Measurements from ENCODE around the gene B3GAT1.

The B3GAT1 gene

GRCh38 chr11:134380229-134380628 lies 31.8 kb downstream of the B3GAT1 start:
- H3K27me3 ChIP-seq (ENCODE audit: insufficient read depth, poor library complexity, severe bottlenecking), result no peaks in the 10 kb centered on the region
- no peak overlapping the region for H3K4me3 ChIP-seq (replicated peaks; ENCODE audit: insufficient read depth, low read length)
- TF ChIP-seq SPI1 (IDR thresholded peaks at IDR 0.05; ENCODE audit: borderline replicate concordance, low read depth) (no peak), CTCF (IDR thresholded peaks at IDR 0.05; ENCODE audit: insufficient read depth, low read length) (no peak), GABPA (IDR thresholded peaks at IDR 0.05; ENCODE audit: low read depth) (no peak)
- no peak for DNase-seq (ENCODE audit: low read depth in 1 of 2, low spot score in 1 of 2)
- H3K27ac ChIP-seq (replicated peaks), result no peak overlapping the region

- TF ChIP-seq REST (IDR thresholded peaks at IDR 0.05; ENCODE audit: insufficient replicate concordance, low read depth), result no peak
- TF ChIP-seq SPI1 (IDR thresholded peaks at IDR 0.05; ENCODE audit: borderline replicate concordance, low read depth), result no peak
- no peak for TF ChIP-seq POLR2AphosphoS5 (IDR thresholded peaks at IDR 0.05; ENCODE audit: low read depth)
- no peak for TF ChIP-seq GABPA (IDR thresholded peaks at IDR 0.05; ENCODE audit: low read depth)
- no peak for TF ChIP-seq CTCF (IDR thresholded peaks at IDR 0.05; ENCODE audit: insufficient read depth, low read length)
- no peak for DNase-seq (ENCODE audit: low read depth in 1 of 2, low spot score in 1 of 2)
- H3K27ac ChIP-seq (replicated peaks), result no peak overlapping the region
- H3K27me3 ChIP-seq (ENCODE audit: insufficient read depth, poor library complexity, severe bottlenecking), result no peaks in the 10 kb centered on the region
- no peak overlapping the region for H3K4me3 ChIP-seq (replicated peaks; ENCODE audit: insufficient read depth, low read length)
Measured at GRCh38 chr11:134379241-134379640, 32.8 kb downstream of the B3GAT1 start.

GRCh38 chr11:134377876-134378275 lies 34.2 kb downstream of the B3GAT1 start:
- TF ChIP-seq REST (IDR thresholded peaks at IDR 0.05; ENCODE audit: insufficient replicate concordance, low read depth) (no peak), GABPA (IDR thresholded peaks at IDR 0.05; ENCODE audit: low read depth) (no peak), CTCF (IDR thresholded peaks at IDR 0.05; ENCODE audit: insufficient read depth, low read length) (no peak), POLR2AphosphoS5 (IDR thresholded peaks at IDR 0.05; ENCODE audit: low read depth) (no peak), SPI1 (IDR thresholded peaks at IDR 0.05; ENCODE audit: borderline replicate concordance, low read depth) (no peak)
- no peaks in the 10 kb centered on the region for H3K27me3 ChIP-seq (ENCODE audit: insufficient read depth, poor library complexity, severe bottlenecking)
- no peak for DNase-seq (ENCODE audit: low read depth in 1 of 2, low spot score in 1 of 2)
- H3K27ac ChIP-seq (replicated peaks), result no peak overlapping the region
- H3K4me3 ChIP-seq (replicated peaks; ENCODE audit: insufficient read depth, low read length), result no peak overlapping the region

Data from HL-60 (cell line).